Erythroblast (primary cell): Measurements from ENCODE around the gene GPR27.

Source experiments
- DNase-seq, 2 experiments: peaks; one replicate each; lab custom pipeline; 2025; lab: John Stamatoyannopoulos, UW
- GATA1 ChIP-seq: IDR thresholded peaks from 2 replicates; pipeline ENCODE4 v1.6.1; 2011; ENCODE audit warnings: low read depth, mild to moderate bottlenecking, control low read depth, low read length, moderate library complexity
- POLR2A ChIP-seq: IDR thresholded peaks from 2 replicates; pipeline ENCODE4 v1.6.1; 2011; ENCODE audit warnings: mild to moderate bottlenecking, low read length

The GPR27 gene

GRCh38 chr3:71753701-71754609, at the start of gene GPR27:
GPR27 (plus strand) TSS chr3:71753855; CDS start chr3:71754050, 195 bp downstream.
- no peak for TF ChIP-seq GATA1
- no peak for TF ChIP-seq POLR2A
- DNase-seq, result peak; percentile 3 to 37

- DNase-seq, result no peak
- TF ChIP-seq GATA1, result no peak
- TF ChIP-seq POLR2A, result no peak
These were observed 48.7 kb upstream of the GPR27 start for GRCh38 chr3:71704915-71705314.

GRCh38 chr3:71705681-71706080, 48.0 kb upstream of the GPR27 start:
- DNase-seq, result no peak
- TF ChIP-seq GATA1 (no peak), POLR2A (no peak)

GRCh38 chr3:71707595-71707994, 46.1 kb upstream of the GPR27 start:
- no peak for DNase-seq

GRCh38 chr3:71708476-71709105, 45.1 kb upstream of the GPR27 start:
- TF ChIP-seq POLR2A (no peak), GATA1 (no peak)

More at GRCh38 chr3:71707595-71707994, 46.1 kb upstream of the GPR27 start:
- TF ChIP-seq GATA1 (no peak), POLR2A (no peak)

GRCh38 chr3:71709908-71710511, 43.6 kb upstream of the GPR27 start:
- no peak for TF ChIP-seq GATA1
- TF ChIP-seq POLR2A, result no peak
- DNase-seq, result no peak

More at GRCh38 chr3:71708476-71709105, 45.1 kb upstream of the GPR27 start:
- DNase-seq, result no peak

- TF ChIP-seq GATA1 (no peak), POLR2A (no peak)
- peak; percentile 22 to 49 for DNase-seq
These were observed 42.7 kb upstream of the GPR27 start for GRCh38 chr3:71710906-71711494.

- DNase-seq, result no peak
- TF ChIP-seq GATA1 (no peak), POLR2A (no peak)
These were observed 40.6 kb upstream of the GPR27 start for GRCh38 chr3:71713041-71713440.

- TF ChIP-seq POLR2A (no peak), GATA1 (no peak)
These were observed 39.1 kb upstream of the GPR27 start for GRCh38 chr3:71714595-71714994.

GRCh38 chr3:71718072-71718471, 35.6 kb upstream of the GPR27 start:
- no peak for DNase-seq
- TF ChIP-seq POLR2A, result no peak
- TF ChIP-seq GATA1, result no peak

More at GRCh38 chr3:71714595-71714994, 39.1 kb upstream of the GPR27 start:
- DNase-seq, result no peak

GRCh38 chr3:71721002-71721401, 32.7 kb upstream of the GPR27 start:
- no peak for TF ChIP-seq GATA1
- TF ChIP-seq POLR2A, result no peak
- DNase-seq, result no peak

GRCh38 chr3:71721651-71722157, 32.0 kb upstream of the GPR27 start:
- TF ChIP-seq POLR2A (no peak), GATA1 (no peak)
- DNase-seq, result no peak

- TF ChIP-seq POLR2A (no peak), GATA1 (no peak)
- no peak for DNase-seq
These were observed 31.0 kb upstream of the GPR27 start for GRCh38 chr3:71722693-71723092.
